GF-D8 (cell line): ENCODE data around the gene COL6A6.

Source experiments
- DNase-seq: peaks from one replicate; lab custom pipeline; 2025; lab: John Stamatoyannopoulos, UW

COL6A6 gene, protein sequence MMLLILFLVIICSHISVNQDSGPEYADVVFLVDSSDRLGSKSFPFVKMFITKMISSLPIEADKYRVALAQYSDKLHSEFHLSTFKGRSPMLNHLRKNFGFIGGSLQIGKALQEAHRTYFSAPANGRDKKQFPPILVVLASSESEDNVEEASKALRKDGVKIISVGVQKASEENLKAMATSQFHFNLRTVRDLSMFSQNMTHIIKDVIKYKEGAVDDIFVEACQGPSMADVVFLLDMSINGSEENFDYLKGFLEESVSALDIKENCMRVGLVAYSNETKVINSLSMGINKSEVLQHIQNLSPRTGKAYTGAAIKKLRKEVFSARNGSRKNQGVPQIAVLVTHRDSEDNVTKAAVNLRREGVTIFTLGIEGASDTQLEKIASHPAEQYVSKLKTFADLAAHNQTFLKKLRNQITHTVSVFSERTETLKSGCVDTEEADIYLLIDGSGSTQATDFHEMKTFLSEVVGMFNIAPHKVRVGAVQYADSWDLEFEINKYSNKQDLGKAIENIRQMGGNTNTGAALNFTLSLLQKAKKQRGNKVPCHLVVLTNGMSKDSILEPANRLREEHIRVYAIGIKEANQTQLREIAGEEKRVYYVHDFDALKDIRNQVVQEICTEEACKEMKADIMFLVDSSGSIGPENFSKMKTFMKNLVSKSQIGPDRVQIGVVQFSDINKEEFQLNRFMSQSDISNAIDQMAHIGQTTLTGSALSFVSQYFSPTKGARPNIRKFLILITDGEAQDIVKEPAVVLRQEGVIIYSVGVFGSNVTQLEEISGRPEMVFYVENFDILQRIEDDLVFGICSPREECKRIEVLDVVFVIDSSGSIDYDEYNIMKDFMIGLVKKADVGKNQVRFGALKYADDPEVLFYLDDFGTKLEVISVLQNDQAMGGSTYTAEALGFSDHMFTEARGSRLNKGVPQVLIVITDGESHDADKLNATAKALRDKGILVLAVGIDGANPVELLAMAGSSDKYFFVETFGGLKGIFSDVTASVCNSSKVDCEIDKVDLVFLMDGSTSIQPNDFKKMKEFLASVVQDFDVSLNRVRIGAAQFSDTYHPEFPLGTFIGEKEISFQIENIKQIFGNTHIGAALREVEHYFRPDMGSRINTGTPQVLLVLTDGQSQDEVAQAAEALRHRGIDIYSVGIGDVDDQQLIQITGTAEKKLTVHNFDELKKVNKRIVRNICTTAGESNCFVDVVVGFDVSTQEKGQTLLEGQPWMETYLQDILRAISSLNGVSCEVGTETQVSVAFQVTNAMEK (N-terminal part only)

DNA sequence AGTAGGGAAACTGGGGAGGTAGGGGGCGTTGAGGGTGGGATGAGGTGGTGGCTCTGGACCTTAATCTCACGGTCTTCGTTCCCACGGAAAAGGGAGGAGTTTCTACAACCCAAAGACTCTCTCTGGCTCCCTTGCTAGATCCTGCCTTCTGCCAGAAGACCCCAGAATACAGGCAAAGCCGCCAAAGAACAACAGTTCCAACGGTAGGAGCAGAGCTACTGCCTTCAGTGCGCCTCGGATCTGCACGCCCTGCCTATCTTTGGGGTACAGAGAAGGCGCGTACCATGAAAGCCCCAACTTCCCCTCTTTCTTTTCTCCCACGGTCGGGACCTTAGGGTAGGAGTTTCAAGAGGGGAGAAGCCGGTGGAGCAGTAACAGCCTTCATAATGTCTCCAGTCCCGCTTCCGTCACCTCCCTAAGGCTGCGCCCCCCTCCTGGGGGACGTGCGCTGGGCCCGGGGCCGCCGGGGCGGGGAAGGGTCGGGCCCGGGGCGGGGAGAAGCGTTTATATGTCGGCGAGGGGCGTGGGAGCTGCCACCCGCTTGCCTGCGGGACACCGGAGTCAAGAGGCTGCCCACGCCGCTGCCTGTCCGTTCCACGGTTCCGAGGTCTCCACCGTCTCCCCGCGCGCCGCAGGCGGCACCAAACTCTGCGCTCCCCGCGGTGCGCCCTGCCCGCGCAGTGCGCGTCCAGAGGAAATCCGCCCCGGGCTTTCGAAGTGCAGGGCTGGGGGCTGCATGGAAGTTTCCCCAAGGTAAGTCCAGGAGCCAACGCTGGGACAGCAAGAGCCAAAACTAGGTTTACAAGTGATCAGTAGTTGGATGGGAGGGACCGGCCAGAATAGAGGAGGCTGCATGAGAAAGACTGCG lies at the start of gene COL6A6:
TSS of gene COL6A6 (plus strand) at position 533 of the 868 bp plus-strand sequence. CDS start 43,188 bp downstream, outside the sequence.
- no peak for DNase-seq

DNA sequence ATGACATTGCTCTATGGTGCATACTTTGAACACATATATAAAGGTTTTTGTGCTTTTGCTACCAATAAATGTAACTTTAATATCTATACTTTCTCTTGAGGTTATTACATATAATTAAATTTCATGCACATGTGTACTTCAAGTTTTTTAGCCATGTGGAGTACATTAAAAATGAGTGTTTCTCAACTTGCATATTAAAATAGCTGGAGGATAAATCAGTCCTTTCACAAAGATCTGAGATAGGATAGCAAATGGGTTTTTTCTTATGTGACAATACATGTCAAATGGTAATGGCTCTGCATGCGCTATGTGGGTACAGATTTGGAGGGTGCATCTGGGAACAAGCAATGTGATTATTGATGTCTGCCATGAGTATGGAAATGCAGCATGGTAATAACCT lies 48.7 kb upstream of the COL6A6 start:
- no peak for DNase-seq

DNA sequence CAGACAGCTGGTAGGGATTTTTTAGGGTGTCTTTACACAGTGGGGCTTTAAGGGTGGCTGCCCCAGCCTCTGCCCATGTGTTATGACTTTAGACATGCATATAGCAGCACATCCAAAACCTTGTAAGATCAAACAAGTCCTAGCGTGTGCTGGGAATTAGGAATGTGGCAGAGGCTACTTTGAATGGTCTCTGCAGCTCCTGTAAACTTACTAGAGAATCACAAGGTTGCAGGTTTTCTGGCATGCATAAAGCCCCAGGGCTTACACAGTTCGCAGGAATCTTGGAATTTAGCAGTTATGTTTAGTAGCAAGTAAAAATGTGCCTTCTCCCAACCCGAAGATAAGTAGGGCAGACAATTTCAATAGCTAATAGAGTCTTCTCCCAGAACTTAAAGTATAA lies 46.9 kb upstream of the COL6A6 start:
- DNase-seq: no peak

DNA sequence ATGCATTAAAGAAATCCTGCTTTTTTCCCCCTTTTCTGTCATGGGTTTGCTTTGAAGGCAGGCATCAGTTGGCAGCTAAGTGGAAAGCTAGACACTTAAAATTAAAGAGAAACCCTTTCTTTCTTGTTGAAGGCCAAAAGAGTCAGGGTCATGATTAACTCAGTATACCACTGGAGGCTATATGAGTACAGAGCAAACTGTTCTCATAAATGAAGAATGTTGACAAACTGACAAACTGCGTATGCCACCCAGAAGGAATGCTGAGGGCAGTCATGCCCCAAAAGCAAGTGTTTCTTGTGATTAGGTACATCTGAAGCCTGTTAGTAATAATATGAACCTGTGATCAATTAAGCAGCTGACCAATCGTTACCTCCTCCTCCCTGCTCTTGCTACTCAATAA lies 43.6 kb upstream of the COL6A6 start:
- no peak for DNase-seq

DNA sequence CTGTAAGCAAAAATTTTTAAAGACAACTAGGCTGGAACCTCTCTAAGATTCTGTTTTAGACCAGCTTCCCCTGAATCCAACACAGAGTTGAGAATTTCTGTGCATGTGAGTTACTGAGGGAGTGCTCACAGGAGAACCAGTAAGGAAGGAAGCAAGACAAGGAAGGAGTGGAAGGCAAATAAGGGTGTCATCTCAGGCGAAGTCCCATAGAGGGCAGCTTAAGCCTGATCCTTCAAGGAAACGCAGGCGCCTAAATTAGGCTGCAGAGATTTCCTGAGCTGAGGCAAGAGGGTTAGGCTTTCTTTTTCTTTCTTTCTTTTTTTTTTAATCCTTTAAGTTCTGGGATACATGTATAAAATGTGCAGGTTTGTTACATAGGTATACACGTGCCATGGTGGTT lies 36.2 kb upstream of the COL6A6 start:
- peak; percentile 18 for DNase-seq

DNA sequence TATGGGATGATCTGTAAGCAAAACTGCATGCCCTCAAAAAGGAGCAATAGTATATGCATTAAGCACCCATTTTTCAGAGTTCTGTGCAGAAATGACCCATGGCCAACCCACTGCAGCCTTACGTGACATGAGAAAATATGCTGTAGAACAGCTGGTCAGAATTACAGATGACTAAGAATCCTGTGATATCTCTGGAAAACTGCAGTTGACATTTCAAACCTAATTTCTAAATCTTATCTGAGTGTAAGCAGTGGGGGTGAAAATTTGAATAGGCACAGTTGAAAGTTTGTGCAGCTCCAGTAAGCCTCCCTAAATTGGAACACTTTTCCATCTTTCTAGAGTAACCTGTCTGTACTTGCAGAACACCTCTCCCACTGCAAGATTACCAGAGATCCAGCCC lies 28.7 kb upstream of the COL6A6 start:
- DNase-seq: no peak

DNA sequence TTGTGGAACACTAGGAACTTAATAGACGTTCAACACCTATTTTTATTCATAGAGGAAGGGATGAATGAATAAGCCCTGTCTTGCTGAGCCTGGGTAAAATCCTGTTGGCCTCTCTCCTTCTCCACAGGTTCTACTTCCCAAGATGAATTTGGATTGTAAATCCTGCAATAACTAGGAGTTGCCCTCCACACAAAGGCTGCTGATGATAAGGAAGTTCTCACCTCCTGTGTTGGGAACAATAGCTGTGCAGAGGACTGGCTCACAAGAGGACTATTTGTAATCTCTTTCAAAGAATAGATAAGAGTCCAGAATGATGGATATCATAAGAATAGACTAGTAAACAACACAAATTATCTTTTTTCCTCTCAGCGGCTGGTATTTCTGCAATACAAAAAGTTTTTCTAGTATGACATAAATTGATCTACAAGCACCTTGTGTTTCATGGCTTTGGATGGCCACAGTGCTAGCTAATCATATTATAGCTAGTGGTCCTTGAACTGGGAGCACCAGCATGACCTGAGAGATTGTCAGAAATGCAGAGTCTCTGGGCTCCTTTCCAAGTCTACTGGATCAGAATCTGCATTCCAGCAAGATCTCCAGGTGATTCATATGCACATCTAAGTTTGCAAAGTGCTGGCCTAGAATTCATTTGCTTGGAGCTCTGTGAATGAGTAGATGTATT lies 28.1 kb upstream of the COL6A6 start:
- no peak for DNase-seq

DNA sequence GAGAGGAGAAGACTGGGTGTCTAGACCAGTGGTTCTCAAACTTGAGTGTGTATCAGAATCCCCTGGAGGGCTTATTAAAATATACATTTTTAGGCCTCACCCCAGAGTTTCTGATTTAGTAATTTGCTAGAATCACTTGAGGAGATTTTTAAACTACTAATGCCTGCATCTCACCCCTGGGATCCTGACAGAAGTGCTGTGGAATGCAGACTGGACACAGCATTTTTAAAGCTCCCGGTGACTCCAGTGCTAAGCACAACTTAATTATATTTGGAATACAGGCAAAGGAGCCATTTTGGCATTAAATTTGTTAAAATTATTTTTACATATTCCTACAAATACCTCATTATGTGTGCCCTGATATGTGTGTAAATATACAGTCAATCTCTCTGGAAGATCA lies 26.7 kb upstream of the COL6A6 start:
- DNase-seq: no peak

DNA sequence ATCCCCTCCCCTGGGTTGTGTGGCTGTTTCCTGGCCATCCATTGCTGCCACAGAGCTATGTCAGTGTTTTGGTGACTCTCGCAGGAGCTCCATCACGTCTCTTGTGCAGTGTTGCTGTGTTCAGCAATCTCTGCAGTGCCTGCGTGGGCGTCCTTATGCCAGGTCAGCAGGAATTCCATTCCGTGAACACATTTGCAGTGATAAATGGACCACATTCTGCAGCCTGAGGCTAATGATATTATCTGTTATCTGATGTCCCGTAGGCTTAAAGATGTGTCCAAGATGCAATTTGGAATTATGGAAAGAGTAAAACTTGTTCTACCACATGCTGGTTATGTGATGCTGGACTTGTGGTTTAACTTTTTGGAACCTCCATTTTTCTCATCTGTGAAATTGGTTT lies 25.5 kb upstream of the COL6A6 start:
- no peak for DNase-seq

DNA sequence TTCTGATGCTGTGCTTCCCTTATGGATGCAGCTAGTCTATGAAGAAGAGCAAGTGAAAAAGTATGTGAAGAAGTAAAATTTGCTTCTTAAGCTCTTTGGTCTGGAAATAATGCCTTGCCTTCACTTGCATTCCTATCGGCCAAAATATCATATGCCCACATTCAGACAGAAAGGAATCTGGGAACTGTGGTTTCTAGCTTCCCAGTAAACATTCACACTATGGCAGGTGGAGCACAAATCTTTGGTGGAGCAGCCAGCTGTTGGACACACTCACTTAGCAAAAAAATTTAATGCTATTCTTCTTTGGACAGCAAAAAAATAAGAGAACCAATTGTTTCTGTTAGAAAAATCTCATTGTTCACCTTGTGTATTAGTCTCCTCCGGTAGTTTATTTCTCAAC lies 12.3 kb upstream of the COL6A6 start:
- no peak for DNase-seq

DNA sequence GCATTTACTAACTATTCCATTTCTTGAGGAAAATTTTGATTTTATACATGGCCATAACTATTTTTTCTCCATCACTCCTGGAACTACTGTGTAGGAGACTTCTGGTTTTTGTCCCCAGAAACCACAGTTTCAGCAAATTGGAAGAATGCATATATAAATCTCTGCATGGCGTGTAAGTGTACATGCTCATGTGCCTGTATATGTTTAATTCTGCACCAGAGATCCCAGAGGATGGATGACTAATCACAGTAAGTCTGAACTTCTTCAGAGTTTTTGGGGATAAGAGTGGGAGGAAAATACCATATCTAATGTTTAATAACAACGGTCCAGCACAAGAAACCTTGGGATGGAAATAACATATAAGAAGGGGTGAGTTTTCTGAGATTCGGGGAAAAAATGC lies 10.9 kb upstream of the COL6A6 start:
- DNase-seq: no peak

DNA sequence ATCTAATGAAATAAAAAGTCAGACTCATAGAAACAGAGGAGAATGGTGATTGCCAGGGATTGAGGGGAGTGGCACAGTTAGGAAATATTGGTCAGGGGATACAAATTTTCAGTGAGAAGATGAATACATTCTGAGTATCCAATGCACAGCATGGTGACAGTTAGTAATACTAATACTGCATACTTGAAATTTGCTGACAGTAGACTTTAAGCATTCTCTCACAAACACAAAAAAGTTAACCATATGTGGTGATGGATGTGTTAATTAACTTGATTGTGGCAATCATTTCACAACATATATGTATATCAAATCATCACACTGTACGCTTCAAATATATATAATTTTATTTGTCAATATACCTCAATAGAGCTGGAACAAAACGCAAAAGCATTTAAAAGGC lies 9.2 kb upstream of the COL6A6 start:
- DNase-seq: no peak

DNA sequence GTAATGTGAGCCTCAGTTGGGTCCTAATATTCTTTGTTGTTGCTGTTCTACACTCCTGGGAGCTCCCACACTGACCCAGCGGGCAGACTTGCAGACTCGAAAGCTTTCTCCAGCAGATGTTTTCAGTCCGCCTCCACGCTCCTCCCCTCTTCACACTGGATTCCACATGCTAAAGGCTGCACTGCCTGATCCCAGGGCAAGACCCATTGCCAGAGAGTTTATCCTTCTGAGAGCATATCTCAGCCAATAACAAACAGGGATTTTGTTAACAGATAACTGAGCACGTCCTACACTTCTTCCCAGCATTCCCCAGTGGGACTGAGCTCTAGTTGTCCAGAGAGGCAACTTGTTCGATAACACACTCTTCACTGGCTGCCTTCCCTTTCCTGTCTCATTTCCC lies 8.0 kb upstream of the COL6A6 start:
- DNase-seq: no peak

DNA sequence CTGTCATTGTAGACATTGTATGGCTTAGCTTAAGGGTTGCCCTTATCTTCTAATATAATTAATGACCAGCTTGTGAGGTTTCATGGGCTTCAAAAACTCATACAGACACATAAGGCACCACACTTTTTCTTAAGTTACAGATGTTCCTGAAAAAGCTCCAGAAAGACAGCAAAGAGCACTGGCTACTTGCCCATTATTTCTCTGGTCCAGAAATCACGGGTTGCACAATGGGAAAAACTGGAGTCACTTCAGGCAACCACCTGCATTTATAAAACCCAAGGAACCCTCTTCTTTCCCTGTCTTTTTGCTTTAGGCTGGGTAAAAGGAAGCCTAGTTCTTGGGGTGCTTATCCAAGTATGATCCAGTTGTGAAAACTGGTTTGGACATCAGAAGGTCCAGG lies 2.3 kb upstream of the COL6A6 start:
- DNase-seq: no peak

DNA sequence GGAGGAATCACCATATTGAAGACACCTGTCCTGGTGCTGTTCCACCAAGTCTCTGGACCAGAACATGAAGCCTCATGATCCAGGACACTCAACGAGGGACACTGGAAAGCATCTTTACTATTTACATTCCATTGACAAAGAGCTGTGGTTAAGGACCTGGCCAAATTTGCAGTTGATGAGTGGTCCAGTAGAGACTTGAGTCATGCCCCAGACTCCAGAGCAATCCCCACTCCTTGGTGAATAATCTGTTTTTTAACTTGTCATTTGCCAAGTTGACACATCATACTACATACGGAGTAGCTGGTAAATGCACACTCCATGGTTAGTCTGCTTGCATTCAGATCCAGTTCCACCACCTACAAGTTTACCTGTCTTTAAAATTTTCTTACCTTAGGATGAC lies 1.2 kb upstream of the COL6A6 start:
- DNase-seq: no peak

DNA sequence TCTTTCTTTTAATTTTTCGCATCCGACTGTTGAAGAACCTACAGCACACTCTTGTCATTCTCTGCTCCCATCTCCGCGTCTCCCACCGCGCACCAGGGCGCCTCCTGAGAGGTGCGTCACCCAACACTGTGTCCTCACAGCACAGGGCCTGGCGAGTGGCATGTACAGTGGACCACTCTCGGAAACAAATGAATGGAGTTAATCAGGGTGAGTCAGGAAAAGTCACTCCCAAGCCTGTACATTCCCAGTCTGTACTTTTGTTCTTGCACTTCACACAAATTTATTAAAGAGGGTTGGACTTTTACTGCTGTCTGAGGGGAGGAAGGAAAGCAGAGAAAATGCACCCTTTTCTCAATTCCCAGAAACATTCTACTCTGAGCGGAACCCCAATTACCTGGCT lies 625 bp downstream of the COL6A6 start:
- DNase-seq: no peak

DNA sequence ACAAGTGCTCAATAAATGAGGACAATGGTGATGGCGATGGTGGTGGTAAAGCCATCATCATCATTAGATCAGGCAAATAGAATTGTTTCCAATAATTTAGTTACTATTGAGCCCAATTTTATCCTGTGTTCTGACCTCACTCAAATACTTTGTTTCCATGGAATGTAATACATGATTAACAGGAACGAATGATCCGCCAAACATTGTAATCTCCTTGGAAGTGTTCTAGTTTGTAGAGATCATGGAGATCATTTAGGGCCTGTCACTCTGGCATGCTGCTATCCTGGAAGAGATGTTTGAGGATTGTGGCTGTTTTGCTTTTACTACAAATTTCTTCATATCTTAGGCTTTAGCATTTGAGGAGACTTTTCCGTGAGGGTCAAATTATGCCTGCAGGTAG lies 2.8 kb downstream of the COL6A6 start:
- no peak for DNase-seq

DNA sequence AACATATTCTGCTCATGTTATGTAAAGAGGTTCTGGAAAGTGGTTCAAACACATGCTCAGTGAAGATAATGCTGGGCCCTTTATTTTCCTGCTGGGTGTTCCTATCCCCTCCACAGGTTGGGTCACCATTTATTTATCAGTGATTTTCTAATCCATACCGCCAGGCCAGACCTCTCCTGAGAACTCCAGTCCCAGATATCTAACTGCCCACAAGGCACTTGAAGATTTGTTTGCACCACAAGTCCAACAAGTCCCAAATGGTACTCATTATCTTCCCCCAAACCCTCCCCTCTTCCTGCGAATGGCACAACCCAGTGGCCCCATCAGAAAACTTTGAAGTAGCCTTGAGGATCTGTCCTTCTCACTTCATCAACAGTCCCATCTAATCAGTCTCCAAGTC lies 5.4 kb downstream of the COL6A6 start:
- no peak for DNase-seq

DNA sequence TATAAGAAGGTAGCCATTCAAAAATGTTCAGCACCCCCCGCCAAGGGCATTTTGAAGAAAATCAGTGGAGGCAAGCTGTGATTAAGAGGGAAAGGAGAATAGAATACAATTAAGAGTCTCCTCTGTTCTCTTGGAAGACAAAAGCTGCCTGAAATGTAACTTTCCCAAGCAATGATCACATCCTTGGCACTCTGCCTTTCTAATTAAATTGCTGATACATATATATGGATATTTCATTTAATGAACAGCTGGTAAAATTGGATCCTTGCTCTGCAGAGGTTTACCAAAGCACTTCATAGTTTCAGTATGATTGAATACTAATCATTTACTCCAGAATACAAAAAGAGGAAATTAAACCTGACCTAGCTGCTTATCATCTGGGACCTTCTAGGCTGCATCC lies 10.4 kb downstream of the COL6A6 start:
- no peak for DNase-seq

DNA sequence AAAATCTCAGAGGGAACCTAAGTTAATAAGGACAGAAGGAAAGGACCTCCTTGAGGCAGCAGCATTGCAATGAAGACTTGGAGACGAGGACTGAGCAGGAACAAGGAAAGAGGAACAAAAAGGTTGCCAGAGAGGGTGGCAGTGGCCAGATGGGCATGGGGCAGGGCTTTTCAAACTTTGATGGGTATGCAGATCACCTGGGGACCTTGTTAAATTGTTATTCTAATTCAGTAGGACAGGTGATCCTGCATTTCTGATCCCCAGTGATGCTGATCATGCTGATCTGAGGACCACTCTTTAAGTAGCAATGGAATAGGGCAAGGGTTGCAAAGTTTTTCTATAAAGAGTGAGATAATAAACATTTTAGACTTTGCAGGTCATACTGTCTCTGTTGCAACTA lies 11.1 kb downstream of the COL6A6 start:
- DNase-seq: no peak
